Measurements from ENCODE around the gene RFPL4A.
"Not testable (repeated sequence)": the region's sequence is repeated elsewhere in the genome, so short reads cannot be mapped to it uniquely, and the experiment has no call there.

GRCh38 chr19:55756808-55757207 lies 2.1 kb upstream of the RFPL4A start:
- not testable (repeated sequence) for TF ChIP-seq CTCF, POLR2AphosphoS5, POLR2A (IDR thresholded peaks at IDR 0.05)
